GM23338 (cell line): ENCODE measurements around the gene SFMBT2. TPM values are rescaled to one million over a fixed set of nuclear protein-coding genes. Genes with fewer than 3 reads are reported as not detected.

ENCODE experiments used
- ATAC-seq: fragments of 200-7000 bp; cut with Tn5 transposase; 3 replicates; pipeline ENCODE4 v1.9.1; 2020
- DNase-seq: peaks from one replicate; pipeline ENCODE4 v3.0.0-alpha.2; 2015; ENCODE audit warnings: low spot score
- H2AFZ ChIP-seq: fragments of 200-600 bp; sonication (generic); 2 replicates; pipeline ENCODE4 v1.8.0; 2016; ENCODE audit warnings: antibody characterized with exemption, mild to moderate bottlenecking, moderate library complexity
- H3F3A ChIP-seq: fragments of 200-600 bp; sonication (generic); replicated peaks from 2 replicates; pipeline ENCODE4 v1.8.0; 2017; ENCODE audit warnings: antibody characterized with exemption, mixed run types, low read depth
- H3K27ac ChIP-seq: fragments of 200-600 bp; sonication (generic); 2 replicates; pipeline ENCODE4 v1.6.1; 2016; ENCODE audit warnings: low read depth
- H3K27me3 ChIP-seq: fragments of 200-600 bp; sonication (generic); 2 replicates; pipeline ENCODE4 v1.8.0; 2016; ENCODE audit warnings: mild to moderate bottlenecking, mixed run types, moderate library complexity; ENCODE audit not compliant: insufficient read depth
- H3K36me3 ChIP-seq: fragments of 200-600 bp; sonication (generic); 2 replicates; pipeline ENCODE4 v1.8.0; 2016; ENCODE audit warnings: mild to moderate bottlenecking; ENCODE audit not compliant: insufficient read depth
- H3K4me1 ChIP-seq: fragments of 200-600 bp; sonication (generic); 2 replicates; pipeline ENCODE4 v1.8.0; 2016; ENCODE audit warnings: mild to moderate bottlenecking, moderate library complexity; ENCODE audit not compliant: insufficient read depth
- H3K4me2 ChIP-seq: fragments of 200-600 bp; sonication (generic); 2 replicates; pipeline ENCODE4 v1.7.1; 2017; ENCODE audit warnings: mixed run types
- H3K4me3 ChIP-seq: fragments of 200-600 bp; sonication (generic); 2 replicates; pipeline ENCODE4 v1.6.1; 2016; ENCODE audit warnings: mixed run types
- H3K79me2 ChIP-seq: fragments of 200-600 bp; sonication (generic); replicated peaks from 2 replicates; pipeline ENCODE4 v1.8.0; 2017; ENCODE audit warnings: mild to moderate bottlenecking; ENCODE audit not compliant: insufficient read depth
- H3K9me2 ChIP-seq: fragments of 200-600 bp; sonication (generic); 2 replicates; pipeline ENCODE4 v1.8.0; 2017; ENCODE audit not compliant: insufficient read depth
- H4K20me1 ChIP-seq: fragments of 200-600 bp; sonication (generic); replicated peaks from 2 replicates; pipeline ENCODE4 v1.8.0; 2017; ENCODE audit warnings: mild to moderate bottlenecking; ENCODE audit not compliant: insufficient read depth
- H3K27ac Mint-ChIP-seq: 2 replicates; pipeline ENCODE4 v1.8.0; 2020; ENCODE audit warnings: inconsistent platforms, mild to moderate bottlenecking, moderate library complexity, mixed read lengths
- H3K27me3 Mint-ChIP-seq: 3 replicates; pipeline ENCODE4 v1.8.0; 2022; ENCODE audit warnings: low read depth, mild to moderate bottlenecking, moderate library complexity, mixed read lengths, inconsistent platforms; ENCODE audit not compliant: insufficient read depth, poor library complexity
- H3K36me3 Mint-ChIP-seq: 3 replicates; pipeline ENCODE4 v1.8.0; 2021; ENCODE audit warnings: low read depth, mild to moderate bottlenecking, inconsistent platforms, moderate library complexity, mixed read lengths
- H3K4me1 Mint-ChIP-seq: 3 replicates; pipeline ENCODE4 v1.8.0; 2020; ENCODE audit warnings: mild to moderate bottlenecking, inconsistent platforms, mixed read lengths
- H3K4me3 Mint-ChIP-seq: 3 replicates; pipeline ENCODE4 v1.8.0; 2021; ENCODE audit warnings: moderate library complexity, mild to moderate bottlenecking, inconsistent platforms, mixed read lengths
- H3K9me3 Mint-ChIP-seq: 3 replicates; pipeline ENCODE4 v1.8.0; 2020; ENCODE audit warnings: moderate library complexity, mild to moderate bottlenecking, inconsistent platforms, mixed read lengths
- CREB1 ChIP-seq: fragments of 250-450 bp; sonication (Bioruptor Pico); IDR thresholded peaks from 2 replicates; pipeline ENCODE4 v1.5.0; 2020; ENCODE audit warnings: low read depth, mild to moderate bottlenecking, moderate library complexity
- CTCF ChIP-seq, 2 experiments: fragments of 200-600 bp in 1 of 2; sonication (generic) in 1 of 2; conservative IDR thresholded peaks; 2 replicates each; pipeline versions ENCODE4 v1.5.1 to v1.6.1; 2016 to 2017; ENCODE audit warnings: antibody characterized with exemption in 2 of 2, low read depth in 2 of 2, mild to moderate bottlenecking in 2 of 2, moderate library complexity in 1 of 2
- ETS1 ChIP-seq: IDR thresholded peaks from 2 replicates; pipeline ENCODE4 v1.6.1; 2016; ENCODE audit warnings: antibody characterized with exemption
- EZH2 ChIP-seq: fragments of 200-600 bp; sonication (generic); IDR thresholded peaks from one replicate; pipeline ENCODE4 v1.8.0; 2017; ENCODE audit warnings: antibody characterized with exemption, mild to moderate bottlenecking, low read depth; ENCODE audit not compliant: unreplicated experiment
- EZH2phosphoT487 ChIP-seq: fragments of 200-600 bp; sonication (generic); IDR thresholded peaks from one replicate; pipeline ENCODE4 v1.8.1; 2018; ENCODE audit warnings: antibody characterized with exemption; ENCODE audit not compliant: unreplicated experiment
- JUNB ChIP-seq: IDR thresholded peaks from one replicate; pipeline ENCODE4 v1.6.1; 2016; ENCODE audit warnings: antibody characterized with exemption; ENCODE audit not compliant: unreplicated experiment
- NANOG ChIP-seq: IDR thresholded peaks from 2 replicates; pipeline ENCODE4 v1.6.1; 2016; ENCODE audit warnings: antibody characterized with exemption, borderline replicate concordance
- POLR2AphosphoS5 ChIP-seq: IDR thresholded peaks from 2 replicates; pipeline ENCODE4 v1.6.1; 2016; ENCODE audit warnings: antibody characterized with exemption, low read depth
- REST ChIP-seq: IDR thresholded peaks from one replicate; pipeline ENCODE4 v1.6.1; 2018; ENCODE audit warnings: antibody characterized with exemption; ENCODE audit not compliant: unreplicated experiment
- STAT1 ChIP-seq: IDR thresholded peaks from one replicate; pipeline ENCODE4 v1.6.1; 2016; ENCODE audit warnings: antibody characterized with exemption; ENCODE audit not compliant: unreplicated experiment
- ZNF114 ChIP-seq: fragments of 250-450 bp; sonication (Bioruptor Pico); IDR thresholded peaks from 2 replicates; pipeline ENCODE4 v1.5.0; 2020; ENCODE audit warnings: mild to moderate bottlenecking, moderate library complexity
- ZNF331 ChIP-seq: fragments of 250-450 bp; sonication (Bioruptor Pico); IDR thresholded peaks from 2 replicates; pipeline ENCODE4 v1.5.0; 2020; ENCODE audit warnings: low read depth, mild to moderate bottlenecking, moderate library complexity
- ZNF462 ChIP-seq: fragments of 250-450 bp; sonication (Bioruptor Pico); IDR thresholded peaks from 2 replicates; pipeline ENCODE4 v1.5.0; 2020; ENCODE audit warnings: mild to moderate bottlenecking, moderate library complexity
- polyA plus RNA-seq: library from polyadenylated mRNA; unstranded; fragments of >200 nt; fragmentation: Nextera tagmentation; extraction: Ambion mirVana; gene quantifications from 2 replicates; pipeline ENCODE4 v1.2.1, GENCODE V29; 2016
- total RNA-seq: library from RNA; depleted of rRNA; stranded (reverse); fragments of >200 nt; shearing (Covaris generic); gene quantifications from 2 replicates; pipeline ENCODE4 v1.2.3, GENCODE V29; 2014

The SFMBT2 gene
- total and polyA plus RNA-seq, 2 experiments from 2014 or later = 2.7 to 6.7 TPM

- Histone ChIP-seq H3K27ac (no peak overlapping the region), H4K20me1 (0 out of 2 replicates have a peak, but pooled peaks cover 4% of the 10 kb centered on the region), H3K9me2 (no peaks in the 10 kb centered on the region), H3F3A (no peaks in the 10 kb centered on the region), H3K36me3 (no peaks in the 10 kb centered on the region), H3K4me2 (no peak overlapping the region), H3K4me3 (no peak overlapping the region), H3K4me1 (peaks cover 10% of the 10 kb centered on the region; the same call in 1 of the 2 replicates), H3K79me2 (no peaks in the 10 kb centered on the region; the same call in 1 of the 2 replicates), H3K27me3 (no peaks in the 10 kb centered on the region), H2AFZ (no peak overlapping the region)
- ATAC-seq (no peak), DNase-seq (no peak)
- no peak overlapping the region for H3K4me3 Mint-ChIP-seq
- peaks cover 19% of the 10 kb centered on the region for H3K4me1 Mint-ChIP-seq
- H3K27ac Mint-ChIP-seq = no peak overlapping the region
- TF ChIP-seq CREB1 (CRISPR knock-in tag) (no peak), EZH2 (no peak), EZH2phosphoT487 (no peak), REST (no peak), ZNF114 (CRISPR knock-in tag) (no peak), NANOG (no peak), ZNF462 (CRISPR knock-in tag) (no peak), CTCF (conservative IDR thresholded peaks at IDR 0.05; ENCODE audit: low read depth in 2 of 2) (no peak), POLR2AphosphoS5 (no peak), ZNF331 (CRISPR knock-in tag) (no peak), STAT1 (no peak), ETS1 (no peak), JUNB (no peak)
- no peaks in the 10 kb centered on the region for H3K36me3 Mint-ChIP-seq
- H3K9me3 Mint-ChIP-seq = no peaks in the 10 kb centered on the region
- peaks cover 2% of the 10 kb centered on the region for H3K27me3 Mint-ChIP-seq
These were observed 113.7 kb downstream of the SFMBT2 start for GRCh38 chr10:7297094-7297493.
